OCI-LY7 (cell line): Measurements from ENCODE around the gene TBX22. TPM values are rescaled to one million over a fixed set of nuclear protein-coding genes. Genes with fewer than 3 reads are reported as not detected.
"Not testable (repeated sequence)": the region's sequence is repeated elsewhere in the genome, so short reads cannot be mapped to it uniquely, and the experiment has no call there.

Experiments
- BruUV-seq: library from RNA; stranded (reverse); fragments of 400-500 nt; replicated peaks from 2 replicates; lab custom pipeline; 2021; lab: Mats Ljungman, UMichigan
- CTCF ChIA-PET: fragments of 300-600 bp; sonication (Branson Sonifier 250); formaldehyde crosslinking; loops from one replicate; lab custom pipeline; 2022; ENCODE audit warnings: antibody characterized with exemption; ENCODE audit not compliant: unreplicated experiment; lab: Charles Lee
- POLR2A ChIA-PET: fragments of 300-600 bp; sonication (Branson Sonifier 250); formaldehyde crosslinking; loops from one replicate; lab custom pipeline; 2022; ENCODE audit warnings: antibody characterized with exemption; lab: Charles Lee
- DNase-seq: peaks from one replicate; pipeline ENCODE4 v3.0.0-alpha.2; 2015; ENCODE audit warnings: low spot score
- H2AFZ ChIP-seq: fragments of 200-600 bp; sonication (generic), shearing (Covaris generic); 2 replicates; pipeline ENCODE4 v1.6.1; 2014; ENCODE audit warnings: mild to moderate bottlenecking, antibody characterized with exemption, low read length, moderate library complexity
- H3K27ac ChIP-seq: fragments of 200-600 bp; sonication (generic); 2 replicates; pipeline ENCODE4 v1.5.1; 2014; ENCODE audit warnings: mixed run types, low read depth, mild to moderate bottlenecking, moderate library complexity, low read length, inconsistent platforms; ENCODE audit not compliant: poor library complexity, severe bottlenecking
- H3K36me3 ChIP-seq: fragments of 200-600 bp; sonication (generic); 2 replicates; pipeline ENCODE4 v1.6.1; 2014; ENCODE audit warnings: mild to moderate bottlenecking, antibody characterized with exemption, low read length, moderate library complexity, mixed read lengths; ENCODE audit not compliant: insufficient read depth
- H3K4me1 ChIP-seq: fragments of 200-600 bp; sonication (generic); 2 replicates; pipeline ENCODE4 v1.5.1; 2014; ENCODE audit warnings: mild to moderate bottlenecking, low read length; ENCODE audit not compliant: insufficient read depth, poor library complexity, severe bottlenecking
- H3K4me2 ChIP-seq: fragments of 200-600 bp; sonication (generic); 2 replicates; pipeline ENCODE4 v1.6.1; 2014; ENCODE audit warnings: mild to moderate bottlenecking, low read length
- H3K4me3 ChIP-seq: fragments of 200-600 bp; sonication (generic); 2 replicates; pipeline ENCODE4 v1.5.1; 2014; ENCODE audit warnings: mild to moderate bottlenecking, low read depth, low read length; ENCODE audit not compliant: poor library complexity, severe bottlenecking
- H3K79me2 ChIP-seq: fragments of 200-600 bp; sonication (generic); 2 replicates; pipeline ENCODE4 v1.6.1; 2016; ENCODE audit warnings: low read depth, mild to moderate bottlenecking, low read length, moderate library complexity, mixed read lengths; ENCODE audit not compliant: insufficient read depth
- H3K9me2 ChIP-seq: fragments of 200-600 bp; sonication (generic); 2 replicates; pipeline ENCODE4 v1.6.1; 2016; ENCODE audit warnings: mild to moderate bottlenecking, low read length, mixed read lengths; ENCODE audit not compliant: insufficient read depth
- H3K9me3 ChIP-seq: fragments of 200-600 bp; sonication (generic); 2 replicates; pipeline ENCODE4 v1.6.1; 2014; ENCODE audit warnings: mild to moderate bottlenecking, mixed run types, low read length, mixed read lengths
- H4K20me1 ChIP-seq: fragments of 200-600 bp; sonication (generic); 2 replicates; pipeline ENCODE4 v1.6.1; 2014; ENCODE audit warnings: mild to moderate bottlenecking, antibody characterized with exemption, low read length, moderate library complexity, mixed read lengths; ENCODE audit not compliant: insufficient read depth
- EZH2phosphoT487 ChIP-seq: fragments of 200-600 bp; sonication (generic); IDR thresholded peaks from 2 replicates; pipeline ENCODE4 v1.6.1; 2018; ENCODE audit warnings: low read depth, borderline replicate concordance, mild to moderate bottlenecking, mixed run types, antibody characterized with exemption, low read length, moderate library complexity, mixed read lengths
- intact Hi-C: fragments of 100-400 bp; cut with micrococcal nuclease; formaldehyde crosslinking; loops from one replicate; pipeline ENCODE4 v1.10.0; 2022; ENCODE audit not compliant: unreplicated experiment
- total RNA-seq, 2 experiments: library from RNA; depleted of rRNA in 1 of 2; stranded (reverse); fragments of >200 nt in 1 of 2; shearing (Covaris generic) in 1 of 2; gene quantifications; 2 replicates each; pipeline ENCODE4 v1.2.3, GENCODE V29; 2014 to 2022
- TF ChIP-seq, protein P1 (sequence below): fragments of 200-600 bp; sonication (generic); conservative IDR thresholded peaks from 2 replicates; pipeline ENCODE4 v1.5.1; 2014; ENCODE audit warnings: mild to moderate bottlenecking, antibody characterized with exemption, low read length, moderate library complexity, mixed read lengths

TBX22 gene
- total RNA-seq, 2 experiments from 2014 or later, result not detected

DNA sequence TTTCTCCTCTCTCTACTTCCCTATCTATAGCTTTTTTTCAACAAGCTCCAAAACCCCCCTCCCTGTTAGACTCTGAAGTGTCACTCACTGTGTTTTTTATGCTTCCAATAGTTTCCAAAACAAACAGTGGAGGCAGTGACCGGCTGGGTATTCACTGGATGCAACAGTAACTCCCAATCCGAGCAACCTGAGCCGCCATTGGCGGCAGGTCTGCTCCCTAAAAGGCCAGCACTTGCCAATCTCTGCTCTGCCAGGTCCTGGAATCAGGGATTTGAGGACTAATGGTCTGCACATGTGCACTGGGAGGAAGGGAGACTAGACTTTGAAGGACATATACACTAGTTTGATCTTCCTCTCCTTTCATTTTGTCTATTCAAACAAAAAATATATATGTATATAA, 7.1 kb downstream of the TBX22 start:
- no peak overlapping the region for H3K4me3 ChIP-seq
- no peak overlapping the region for H3K4me2 ChIP-seq
- ChIA-PET CTCF (no interaction called here), POLR2A (no interaction called here)
- no peaks in the 10 kb centered on the region for H4K20me1 ChIP-seq
- H2AFZ ChIP-seq, result no peak overlapping the region
- no peaks in the 10 kb centered on the region for H3K9me3 ChIP-seq
- intact Hi-C loops, result no loop called here
- no peak for DNase-seq
- H3K36me3 ChIP-seq, result no peaks in the 10 kb centered on the region
- H3K27ac ChIP-seq, result no peak overlapping the region
- H3K9me2 ChIP-seq, result no peaks in the 10 kb centered on the region
- no peaks in the 10 kb centered on the region for H3K4me1 ChIP-seq
- no peaks in the 10 kb centered on the region for H3K79me2 ChIP-seq
- TF ChIP-seq EZH2phosphoT487, result no peak
- TF ChIP-seq, protein P1, sequence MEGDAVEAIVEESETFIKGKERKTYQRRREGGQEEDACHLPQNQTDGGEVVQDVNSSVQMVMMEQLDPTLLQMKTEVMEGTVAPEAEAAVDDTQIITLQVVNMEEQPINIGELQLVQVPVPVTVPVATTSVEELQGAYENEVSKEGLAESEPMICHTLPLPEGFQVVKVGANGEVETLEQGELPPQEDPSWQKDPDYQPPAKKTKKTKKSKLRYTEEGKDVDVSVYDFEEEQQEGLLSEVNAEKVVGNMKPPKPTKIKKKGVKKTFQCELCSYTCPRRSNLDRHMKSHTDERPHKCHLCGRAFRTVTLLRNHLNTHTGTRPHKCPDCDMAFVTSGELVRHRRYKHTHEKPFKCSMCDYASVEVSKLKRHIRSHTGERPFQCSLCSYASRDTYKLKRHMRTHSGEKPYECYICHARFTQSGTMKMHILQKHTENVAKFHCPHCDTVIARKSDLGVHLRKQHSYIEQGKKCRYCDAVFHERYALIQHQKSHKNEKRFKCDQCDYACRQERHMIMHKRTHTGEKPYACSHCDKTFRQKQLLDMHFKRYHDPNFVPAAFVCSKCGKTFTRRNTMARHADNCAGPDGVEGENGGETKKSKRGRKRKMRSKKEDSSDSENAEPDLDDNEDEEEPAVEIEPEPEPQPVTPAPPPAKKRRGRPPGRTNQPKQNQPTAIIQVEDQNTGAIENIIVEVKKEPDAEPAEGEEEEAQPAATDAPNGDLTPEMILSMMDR, result no peak
- BruUV-seq, result no TSS peak

DNA sequence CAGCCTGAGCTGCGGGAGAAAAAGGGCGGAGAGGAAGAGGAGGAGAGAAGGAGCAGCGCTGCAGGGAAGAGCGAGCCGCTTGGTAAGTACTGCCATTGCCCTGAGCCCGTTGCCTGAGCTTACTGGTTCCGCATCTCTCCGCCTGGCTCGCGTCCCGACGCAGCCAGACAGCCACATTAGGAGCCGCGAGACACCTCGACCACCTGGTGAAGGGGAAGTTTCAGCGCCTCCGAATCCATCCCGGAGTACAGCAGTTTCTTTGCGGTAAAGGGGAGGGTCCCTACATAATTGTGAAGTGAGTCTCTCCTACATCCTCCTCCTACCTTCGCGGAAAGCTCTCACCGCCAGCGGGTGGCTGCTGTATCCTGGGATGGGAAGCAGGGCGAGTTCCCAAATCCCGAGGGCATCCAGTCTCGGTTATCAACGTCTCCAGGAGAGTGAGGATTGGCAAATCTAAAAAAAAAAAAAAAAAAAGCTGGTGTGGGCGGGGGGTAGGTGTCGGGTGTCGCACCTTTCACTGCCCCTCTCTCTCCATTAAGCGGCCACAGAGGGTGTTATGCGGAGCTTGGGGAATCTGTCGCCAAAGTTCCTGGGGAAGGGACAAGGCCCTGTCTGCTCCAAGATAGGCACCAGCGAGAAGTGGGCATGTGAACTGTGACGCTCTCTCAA, 7.9 kb downstream of the TBX22 start:
- CTCF ChIA-PET, result no interaction called here

DNA sequence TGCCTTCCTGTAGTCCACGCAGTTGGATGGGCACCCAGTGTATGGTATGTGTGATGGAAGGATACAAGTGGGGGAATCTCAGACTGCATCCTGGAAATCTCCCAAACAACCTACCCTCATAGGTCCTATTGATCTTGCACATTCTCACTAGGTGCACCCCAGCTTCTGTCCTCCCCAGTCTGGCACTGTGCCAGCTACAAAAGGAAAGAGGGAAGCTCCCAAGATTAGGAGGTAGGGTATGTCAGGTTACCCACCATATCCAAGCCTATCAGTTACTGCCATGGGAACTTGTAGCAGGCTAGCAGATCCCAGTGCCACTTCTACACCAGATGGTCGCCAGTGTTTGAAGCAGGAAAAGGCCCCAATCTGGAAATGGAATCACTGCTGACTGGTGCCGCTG, 11.6 kb downstream of the TBX22 start:
- H3K9me3 ChIP-seq, result no peaks in the 10 kb centered on the region
- H3K9me2 ChIP-seq, result no peaks in the 10 kb centered on the region
- H3K79me2 ChIP-seq, result no peaks in the 10 kb centered on the region
- no peaks in the 10 kb centered on the region for H4K20me1 ChIP-seq
- TF ChIP-seq, protein P1, result no peak
- no peak for TF ChIP-seq EZH2phosphoT487
- H2AFZ ChIP-seq, result no peak overlapping the region
- BruUV-seq, result no TSS peak
- no peak overlapping the region for H3K4me2 ChIP-seq
- no peaks in the 10 kb centered on the region for H3K4me1 ChIP-seq
- no peak overlapping the region for H3K4me3 ChIP-seq
- POLR2A ChIA-PET, result no interaction called here
- no peaks in the 10 kb centered on the region for H3K36me3 ChIP-seq
- no peak for DNase-seq
- CTCF ChIA-PET, result no interaction called here
- no peak overlapping the region for H3K27ac ChIP-seq
- intact Hi-C loops, result no loop called here

More for the DNA sequence above, 7.9 kb downstream of the TBX22 start:
- Histone ChIP-seq H3K36me3 (no peaks in the 10 kb centered on the region), H3K9me2 (no peaks in the 10 kb centered on the region), H4K20me1 (no peaks in the 10 kb centered on the region), H3K4me1 (no peaks in the 10 kb centered on the region), H2AFZ (no peak overlapping the region), H3K79me2 (no peaks in the 10 kb centered on the region), H3K4me2 (no peak overlapping the region), H3K4me3 (no peak overlapping the region), H3K9me3 (no peaks in the 10 kb centered on the region), H3K27ac (no peak overlapping the region)
- no TSS peak for BruUV-seq
- TF ChIP-seq, protein P1, result no peak
- TF ChIP-seq EZH2phosphoT487, result no peak
- POLR2A ChIA-PET, result no interaction called here
- DNase-seq, result no peak
- intact Hi-C loops, result no loop called here

DNA sequence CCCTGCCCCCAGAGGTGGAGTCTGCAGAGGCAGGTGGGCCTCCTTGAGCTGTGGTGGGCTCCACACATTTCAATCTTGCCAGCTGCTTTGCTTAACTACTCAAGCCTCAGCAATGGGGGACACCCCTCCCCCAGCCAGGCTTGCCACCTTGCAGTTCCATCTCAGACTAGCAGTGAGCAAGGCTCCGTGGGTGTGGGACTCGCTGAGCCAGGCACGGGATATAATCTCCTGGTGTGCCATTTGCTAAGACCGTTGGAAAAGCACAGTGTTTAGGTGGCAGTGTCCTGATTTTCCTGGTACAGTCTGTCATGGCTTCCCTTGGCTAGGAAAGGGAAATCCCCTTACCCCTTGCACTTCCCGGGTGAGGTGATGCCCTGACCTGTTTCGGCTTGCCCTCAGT, 51.6 kb downstream of the TBX22 start:
- H3K4me3 ChIP-seq, H3K9me2 ChIP-seq, H3K27ac ChIP-seq, H3K36me3 ChIP-seq, H2AFZ ChIP-seq, POLR2A ChIA-PET, H3K4me1 ChIP-seq, H4K20me1 ChIP-seq, CTCF ChIA-PET, H3K9me3 ChIP-seq, BruUV-seq, H3K4me2 ChIP-seq, intact Hi-C loops, H3K79me2 ChIP-seq, DNase-seq: not testable (repeated sequence)
